Liver (tissue), 9 donors: ENCODE measurements around the gene RETREG1. TPM values are rescaled to one million over a fixed set of nuclear protein-coding genes. Genes with fewer than 3 reads are reported as not detected.

Experiments
- DNase-seq: peaks from one replicate; pipeline ENCODE4 v3.0.0-alpha.2; 2017; ENCODE audit warnings: low spot score
- H3K27ac ChIP-seq, 2 donors: one replicate each; pipeline ENCODE4 v1.7.0; 2013; ENCODE audit warnings: inconsistent platforms in 2 of 2, low read length in 2 of 2, control low read depth in 1 of 2, low read depth in 1 of 2, mild to moderate bottlenecking in 1 of 2
- H3K27me3 ChIP-seq, 4 donors: one replicate each; pipeline versions ENCODE4 v1.6.1 to v1.7.0; 2013; ENCODE audit warnings: low read length in 3 of 4, inconsistent platforms in 1 of 4, mild to moderate bottlenecking in 1 of 4, moderate library complexity in 1 of 4; ENCODE audit not compliant: control insufficient read depth in 4 of 4, insufficient read depth in 4 of 4
- H3K36me3 ChIP-seq, 4 donors: one replicate each; pipeline versions ENCODE4 v1.6.1 to v1.7.0; 2013; ENCODE audit warnings: low read length in 3 of 4, mild to moderate bottlenecking in 3 of 4, low read depth in 1 of 4, moderate library complexity in 1 of 4; ENCODE audit not compliant: control insufficient read depth in 4 of 4, insufficient read depth in 3 of 4
- H3K4me1 ChIP-seq, 4 donors: one replicate each; pipeline versions ENCODE4 v1.6.1 to v1.7.0; 2013; ENCODE audit warnings: low read length in 3 of 4, mild to moderate bottlenecking in 3 of 4, moderate library complexity in 1 of 4; ENCODE audit not compliant: control insufficient read depth in 4 of 4, insufficient read depth in 4 of 4
- H3K4me3 ChIP-seq, 3 donors: one replicate each; pipeline versions ENCODE4 v1.6.1 to v1.7.0; 2013; ENCODE audit warnings: low read length in 3 of 3, control low read depth in 1 of 3, low read depth in 1 of 3, mild to moderate bottlenecking in 1 of 3
- H3K9ac ChIP-seq, 2 donors: one replicate each; pipeline ENCODE4 v1.7.0; 2013; ENCODE audit warnings: low read length in 2 of 2, mild to moderate bottlenecking in 2 of 2, moderate library complexity in 2 of 2, control low read depth in 1 of 2, low read depth in 1 of 2
- H3K9me3 ChIP-seq, 4 donors: one replicate each; pipeline versions ENCODE4 v1.6.1 to v1.7.0; 2013; ENCODE audit warnings: low read length in 3 of 4; ENCODE audit not compliant: control insufficient read depth in 4 of 4
- EGR1 ChIP-seq, 2 donors: IDR thresholded peaks; 2 replicates each; pipeline ENCODE4 v1.6.1; 2016 to 2018; ENCODE audit warnings: antibody characterized with exemption in 2 of 2, low read depth in 2 of 2
- FOXA1 ChIP-seq: IDR thresholded peaks from 2 replicates; pipeline ENCODE4 v1.6.1; 2016; ENCODE audit warnings: antibody characterized with exemption
- FOXA2 ChIP-seq: IDR thresholded peaks from 2 replicates; pipeline ENCODE4 v1.6.1; 2016; ENCODE audit warnings: antibody characterized with exemption
- GABPA ChIP-seq, 2 donors: IDR thresholded peaks in 1 of 2; conservative IDR thresholded peaks in 1 of 2; 2 replicates each; pipeline ENCODE4 v1.6.1; 2016; ENCODE audit warnings: antibody characterized with exemption in 2 of 2, mild to moderate bottlenecking in 1 of 2, moderate library complexity in 1 of 2
- HNF4A ChIP-seq, 2 donors: conservative IDR thresholded peaks; 2 replicates each; pipeline ENCODE4 v1.6.1; 2016; ENCODE audit warnings: antibody characterized with exemption in 2 of 2, mild to moderate bottlenecking in 2 of 2
- HNF4G ChIP-seq: IDR thresholded peaks from 2 replicates; pipeline ENCODE4 v1.6.1; 2016; ENCODE audit warnings: antibody characterized with exemption
- JUND ChIP-seq, 2 donors: IDR thresholded peaks; 2 replicates each; pipeline ENCODE4 v1.6.1; 2016; ENCODE audit warnings: antibody characterized with exemption in 2 of 2
- NR2F2 ChIP-seq: IDR thresholded peaks from 2 replicates; pipeline ENCODE4 v1.6.1; 2016; ENCODE audit warnings: antibody characterized with exemption
- RAD21 ChIP-seq, 2 donors: IDR thresholded peaks; 2 replicates each; pipeline ENCODE4 v1.6.1; 2016; ENCODE audit warnings: antibody characterized with exemption in 2 of 2, mild to moderate bottlenecking in 2 of 2
- RXRA ChIP-seq, 2 donors: IDR thresholded peaks; 2 replicates each; pipeline ENCODE4 v1.6.1; 2017 to 2018; ENCODE audit warnings: antibody characterized with exemption in 2 of 2, mild to moderate bottlenecking in 1 of 2
- SP1 ChIP-seq: IDR thresholded peaks from 2 replicates; pipeline ENCODE4 v1.6.1; 2018; ENCODE audit warnings: antibody characterized with exemption, mild to moderate bottlenecking
- TAF1 ChIP-seq: conservative IDR thresholded peaks from 2 replicates; pipeline ENCODE4 v1.6.1; 2016; ENCODE audit warnings: antibody characterized with exemption, mild to moderate bottlenecking
- YY1 ChIP-seq: IDR thresholded peaks from 2 replicates; pipeline ENCODE4 v1.6.1; 2016; ENCODE audit warnings: antibody characterized with exemption, mild to moderate bottlenecking
- WGBS: extraction: QIAGEN DNeasy Blood & Tissue Kit; methylation state at CpG from one replicate; pipeline ENCODE4 v1.1.7; 2013; 5-methylcytosine and 5-hydroxymethylcytosine counted together
- polyA plus RNA-seq, 2 donors: library from polyadenylated mRNA; stranded (reverse) in 1 of 2; unstranded in 1 of 2; fragments of 200-250 nt in 1 of 2; fragments of >200 nt in 1 of 2; fragmentation: Nextera tagmentation in 1 of 2; extraction: Ambion mirVana in 1 of 2; gene quantifications; one replicate each; pipeline versions ENCODE4 v1.2.1 to v1.2.3, GENCODE V29; 2013 to 2015
- total RNA-seq, 2 donors: library from RNA; depleted of rRNA; stranded (reverse); fragments of >200 nt; gene quantifications; one replicate each; pipeline ENCODE4 v1.2.3, GENCODE V29; 2014
- TF ChIP-seq, protein P1 (sequence below): fragments of 150-350 bp; IDR thresholded peaks from 2 replicates; pipeline ENCODE4 v1.5.1; 2017; ENCODE audit warnings: improper control_type of control experiment, low read depth, low read length; ENCODE audit not compliant: missing input control
- TF ChIP-seq, protein P2 (sequence below): IDR thresholded peaks from 2 replicates; pipeline ENCODE4 v1.6.1; 2016; ENCODE audit warnings: antibody characterized with exemption
- TF ChIP-seq, protein P3 (sequence below): IDR thresholded peaks from 2 replicates; pipeline ENCODE4 v1.6.1; 2016; ENCODE audit warnings: antibody characterized with exemption
- TF ChIP-seq, protein P4 (sequence below): IDR thresholded peaks from 2 replicates; pipeline ENCODE4 v1.6.1; 2016; ENCODE audit warnings: antibody characterized with exemption
- TF ChIP-seq, protein P5 (sequence below): IDR thresholded peaks from 2 replicates; pipeline ENCODE4 v1.6.1; 2016; ENCODE audit warnings: antibody characterized with exemption, mild to moderate bottlenecking
- donor health status: healthy.
- donor health status: healthy.
- donor health status: healthy.
- donor health status: healthy.
- donor health status: healthy.

Gene RETREG1
- total and polyA plus RNA-seq, 4 donors, result 0.70 to 28.1 (median 4.2) TPM

DNA sequence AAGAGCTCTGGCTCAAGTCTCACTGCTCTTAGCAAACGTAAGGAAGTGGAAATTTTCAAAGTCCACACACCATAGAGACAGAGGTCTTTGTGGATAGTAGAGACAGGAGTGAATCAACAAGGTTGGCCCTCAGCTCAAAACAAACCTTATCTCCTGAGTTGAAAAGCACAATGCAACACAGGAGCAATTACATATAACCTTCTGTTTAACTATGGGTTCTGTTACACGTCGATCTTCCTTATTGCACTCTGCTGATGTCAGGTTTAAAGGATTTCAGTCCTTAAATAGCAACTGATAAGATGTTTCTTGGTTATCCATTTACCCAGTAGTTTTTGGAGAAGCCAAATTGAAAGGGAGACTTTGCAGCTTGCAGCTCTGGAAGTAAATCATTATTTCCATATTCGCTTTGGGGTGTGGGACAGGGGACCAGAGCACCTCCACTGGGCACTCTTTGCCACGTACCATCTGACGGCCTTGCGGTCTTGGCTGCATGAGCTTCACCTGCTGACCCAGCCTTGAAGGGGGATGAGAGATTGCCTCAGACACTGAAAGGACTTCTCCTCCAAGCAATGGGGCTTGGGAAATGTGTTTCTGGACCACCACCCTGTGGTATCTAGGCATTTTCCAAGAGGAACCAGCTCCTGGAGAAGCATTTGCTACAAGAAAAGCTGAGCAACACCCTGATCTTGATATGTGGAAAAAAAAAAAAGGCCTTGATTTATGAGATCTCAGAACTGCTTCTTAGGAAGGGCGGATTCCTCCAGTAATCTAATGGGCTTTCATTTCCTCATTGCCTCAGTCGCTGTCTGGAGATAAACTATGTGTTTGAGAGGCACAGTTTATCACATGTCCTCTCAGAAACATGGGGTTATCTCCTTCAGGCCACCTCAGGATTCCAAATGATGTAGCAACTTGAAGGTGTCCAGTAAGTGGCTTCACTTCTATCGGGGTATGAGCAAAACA is 95.0 kb downstream of the RETREG1 start:
- Histone ChIP-seq H3K36me3 (no peaks in the 10 kb centered on the region), H3K27me3 (no peaks in the 10 kb centered on the region), H3K4me1 (peaks cover 3 to 18% (median 8%) of the 10 kb centered on the region in 4 donors), H3K27ac (peak overlapping the region; percentile 35 to 47), H3K4me3 (peak overlapping the region in 1 of 3 donors; percentile 1), H3K9me3 (no peaks in the 10 kb centered on the region), H3K9ac (no peak overlapping the region)
- no peak for DNase-seq
- TF ChIP-seq HNF4A (conservative IDR thresholded peaks at IDR 0.05) (peak; percentile 67 to 77), JUND (IDR thresholded peaks at IDR 0.05) (peak; percentile 43 to 84), SP1 (peak; percentile 81), RXRA (IDR thresholded peaks at IDR 0.05) (peak; percentile 38 to 77), FOXA2 (peak; percentile 55), NR2F2 (no peak), FOXA1 (peak; percentile 11), TAF1 (peak; percentile 91), YY1 (peak; percentile 49), EGR1 (IDR thresholded peaks at IDR 0.05; ENCODE audit: low read depth in 2 of 2) (peak in 1 of 2 donors; percentile 33), GABPA (IDR thresholded peaks at IDR 0.05 in 1 of 2, conservative IDR thresholded peaks at IDR 0.05 in 1 of 2) (peak in 1 of 2 donors; percentile 24), RAD21 (IDR thresholded peaks at IDR 0.05) (peak; percentile 28 to 49), HNF4G (peak; percentile 48)
- TF ChIP-seq, protein P1, sequence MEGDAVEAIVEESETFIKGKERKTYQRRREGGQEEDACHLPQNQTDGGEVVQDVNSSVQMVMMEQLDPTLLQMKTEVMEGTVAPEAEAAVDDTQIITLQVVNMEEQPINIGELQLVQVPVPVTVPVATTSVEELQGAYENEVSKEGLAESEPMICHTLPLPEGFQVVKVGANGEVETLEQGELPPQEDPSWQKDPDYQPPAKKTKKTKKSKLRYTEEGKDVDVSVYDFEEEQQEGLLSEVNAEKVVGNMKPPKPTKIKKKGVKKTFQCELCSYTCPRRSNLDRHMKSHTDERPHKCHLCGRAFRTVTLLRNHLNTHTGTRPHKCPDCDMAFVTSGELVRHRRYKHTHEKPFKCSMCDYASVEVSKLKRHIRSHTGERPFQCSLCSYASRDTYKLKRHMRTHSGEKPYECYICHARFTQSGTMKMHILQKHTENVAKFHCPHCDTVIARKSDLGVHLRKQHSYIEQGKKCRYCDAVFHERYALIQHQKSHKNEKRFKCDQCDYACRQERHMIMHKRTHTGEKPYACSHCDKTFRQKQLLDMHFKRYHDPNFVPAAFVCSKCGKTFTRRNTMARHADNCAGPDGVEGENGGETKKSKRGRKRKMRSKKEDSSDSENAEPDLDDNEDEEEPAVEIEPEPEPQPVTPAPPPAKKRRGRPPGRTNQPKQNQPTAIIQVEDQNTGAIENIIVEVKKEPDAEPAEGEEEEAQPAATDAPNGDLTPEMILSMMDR, result no peak
- TF ChIP-seq, protein P2, sequence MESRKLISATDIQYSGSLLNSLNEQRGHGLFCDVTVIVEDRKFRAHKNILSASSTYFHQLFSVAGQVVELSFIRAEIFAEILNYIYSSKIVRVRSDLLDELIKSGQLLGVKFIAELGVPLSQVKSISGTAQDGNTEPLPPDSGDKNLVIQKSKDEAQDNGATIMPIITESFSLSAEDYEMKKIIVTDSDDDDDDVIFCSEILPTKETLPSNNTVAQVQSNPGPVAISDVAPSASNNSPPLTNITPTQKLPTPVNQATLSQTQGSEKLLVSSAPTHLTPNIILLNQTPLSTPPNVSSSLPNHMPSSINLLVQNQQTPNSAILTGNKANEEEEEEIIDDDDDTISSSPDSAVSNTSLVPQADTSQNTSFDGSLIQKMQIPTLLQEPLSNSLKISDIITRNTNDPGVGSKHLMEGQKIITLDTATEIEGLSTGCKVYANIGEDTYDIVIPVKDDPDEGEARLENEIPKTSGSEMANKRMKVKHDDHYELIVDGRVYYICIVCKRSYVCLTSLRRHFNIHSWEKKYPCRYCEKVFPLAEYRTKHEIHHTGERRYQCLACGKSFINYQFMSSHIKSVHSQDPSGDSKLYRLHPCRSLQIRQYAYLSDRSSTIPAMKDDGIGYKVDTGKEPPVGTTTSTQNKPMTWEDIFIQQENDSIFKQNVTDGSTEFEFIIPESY, result peak; percentile 51
- TF ChIP-seq, protein P3, sequence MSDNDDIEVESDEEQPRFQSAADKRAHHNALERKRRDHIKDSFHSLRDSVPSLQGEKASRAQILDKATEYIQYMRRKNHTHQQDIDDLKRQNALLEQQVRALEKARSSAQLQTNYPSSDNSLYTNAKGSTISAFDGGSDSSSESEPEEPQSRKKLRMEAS, result peak; percentile 54
- TF ChIP-seq, protein P4, sequence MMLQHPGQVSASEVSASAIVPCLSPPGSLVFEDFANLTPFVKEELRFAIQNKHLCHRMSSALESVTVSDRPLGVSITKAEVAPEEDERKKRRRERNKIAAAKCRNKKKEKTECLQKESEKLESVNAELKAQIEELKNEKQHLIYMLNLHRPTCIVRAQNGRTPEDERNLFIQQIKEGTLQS, result peak; percentile 63
- TF ChIP-seq, protein P5, sequence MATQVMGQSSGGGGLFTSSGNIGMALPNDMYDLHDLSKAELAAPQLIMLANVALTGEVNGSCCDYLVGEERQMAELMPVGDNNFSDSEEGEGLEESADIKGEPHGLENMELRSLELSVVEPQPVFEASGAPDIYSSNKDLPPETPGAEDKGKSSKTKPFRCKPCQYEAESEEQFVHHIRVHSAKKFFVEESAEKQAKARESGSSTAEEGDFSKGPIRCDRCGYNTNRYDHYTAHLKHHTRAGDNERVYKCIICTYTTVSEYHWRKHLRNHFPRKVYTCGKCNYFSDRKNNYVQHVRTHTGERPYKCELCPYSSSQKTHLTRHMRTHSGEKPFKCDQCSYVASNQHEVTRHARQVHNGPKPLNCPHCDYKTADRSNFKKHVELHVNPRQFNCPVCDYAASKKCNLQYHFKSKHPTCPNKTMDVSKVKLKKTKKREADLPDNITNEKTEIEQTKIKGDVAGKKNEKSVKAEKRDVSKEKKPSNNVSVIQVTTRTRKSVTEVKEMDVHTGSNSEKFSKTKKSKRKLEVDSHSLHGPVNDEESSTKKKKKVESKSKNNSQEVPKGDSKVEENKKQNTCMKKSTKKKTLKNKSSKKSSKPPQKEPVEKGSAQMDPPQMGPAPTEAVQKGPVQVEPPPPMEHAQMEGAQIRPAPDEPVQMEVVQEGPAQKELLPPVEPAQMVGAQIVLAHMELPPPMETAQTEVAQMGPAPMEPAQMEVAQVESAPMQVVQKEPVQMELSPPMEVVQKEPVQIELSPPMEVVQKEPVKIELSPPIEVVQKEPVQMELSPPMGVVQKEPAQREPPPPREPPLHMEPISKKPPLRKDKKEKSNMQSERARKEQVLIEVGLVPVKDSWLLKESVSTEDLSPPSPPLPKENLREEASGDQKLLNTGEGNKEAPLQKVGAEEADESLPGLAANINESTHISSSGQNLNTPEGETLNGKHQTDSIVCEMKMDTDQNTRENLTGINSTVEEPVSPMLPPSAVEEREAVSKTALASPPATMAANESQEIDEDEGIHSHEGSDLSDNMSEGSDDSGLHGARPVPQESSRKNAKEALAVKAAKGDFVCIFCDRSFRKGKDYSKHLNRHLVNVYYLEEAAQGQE, result peak; percentile 79
- 53% methylated on average over 10 of the region's 10 CpGs for WGBS
